Measurements from ENCODE around the gene ZNF668. TPM values are rescaled to one million over a fixed set of nuclear protein-coding genes. Genes with fewer than 3 reads are reported as not detected.
A peak's percentile ranks its signal among the peaks of the same experiment; 100 is the strongest.

The ZNF668 gene
- total and polyA plus RNA-seq, 2 of the 13 experiments (the other 11 are each of a cell fraction or from before 2014, with no cell fraction given): 3.8 to 9.8 TPM

GRCh38 chr16:31108035-31108793 lies 34.2 kb upstream of the ZNF668 start, which contains the start of gene BCKDK (continued):
- TF ChIP-seq DPF2 (CRISPR knock-in tag; IDR thresholded peaks at IDR 0.05; ENCODE audit: borderline replicate concordance, low read depth) (0 out of 2 replicates have a peak, but pooled peaks have one; percentile 30), ZNF205 (CRISPR knock-in tag; IDR thresholded peaks at IDR 0.05) (peak; percentile 27; the same call in 1 of the 2 replicates), KDM5B (CRISPR knock-in tag; IDR thresholded peaks at IDR 0.05; ENCODE audit: borderline replicate concordance) (peak; percentile 90), TEAD3 (CRISPR knock-in tag; optimal IDR thresholded peaks at IDR 0.05; ENCODE audit: borderline replicate concordance) (peak; percentile 58), ARHGAP35 (CRISPR knock-in tag; IDR thresholded peaks at IDR 0.05; ENCODE audit: borderline replicate concordance) (peak; percentile 95), SMAD1 (CRISPR knock-in tag; IDR thresholded peaks at IDR 0.05; ENCODE audit: borderline replicate concordance, low read depth) (peak; percentile 48; the same call in 1 of the 2 replicates), SRY (CRISPR knock-in tag; IDR thresholded peaks at IDR 0.05) (peak; percentile 73), MAZ (IDR thresholded peaks at IDR 0.05; ENCODE audit: borderline replicate concordance, low read depth, low read length) (peak; percentile 36; the same call in 1 of the 2 replicates), MAZ (CRISPR knock-in tag; IDR thresholded peaks at IDR 0.05; ENCODE audit: low read depth) (peak; percentile 61; the same call in 1 of the 2 replicates), FIP1L1 (IDR thresholded peaks at IDR 0.05; ENCODE audit: borderline replicate concordance, insufficient read depth, low read depth, low read length) (0 out of 2 replicates have a peak, but pooled peaks have one; percentile 59), SYNCRIP (IDR thresholded peaks at IDR 0.05; ENCODE audit: insufficient read depth, low read depth, low read length) (no peak), ZNF616 (CRISPR knock-in tag; IDR thresholded peaks at IDR 0.05; ENCODE audit: low read depth) (0 out of 2 replicates have a peak, but pooled peaks have one; percentile 60), HES4 (CRISPR knock-in tag; IDR thresholded peaks at IDR 0.05; ENCODE audit: borderline replicate concordance) (peak; percentile 92; the same call in 1 of the 2 replicates), ATF4 (CRISPR knock-in tag; IDR thresholded peaks at IDR 0.05) (no peak), SUZ12 (IDR thresholded peaks at IDR 0.05; ENCODE audit: low read depth, low read length) (peak; percentile 69), DR1 (CRISPR knock-in tag; IDR thresholded peaks at IDR 0.05) (0 out of 2 replicates have a peak, but pooled peaks have one; percentile 33), ZNF335 (CRISPR knock-in tag; IDR thresholded peaks at IDR 0.05) (0 out of 2 replicates have a peak, but pooled peaks have one; percentile 53), CREM (IDR thresholded peaks at IDR 0.05) (peak; percentile 77; the same call in 1 of the 2 replicates), CREM (CRISPR knock-in tag; IDR thresholded peaks at IDR 0.05) (0 out of 2 replicates have a peak, but pooled peaks have one; percentile 25), IRF2 (CRISPR knock-in tag; IDR thresholded peaks at IDR 0.05) (peak; percentile 93)
- TF ChIP-seq, protein P1, sequence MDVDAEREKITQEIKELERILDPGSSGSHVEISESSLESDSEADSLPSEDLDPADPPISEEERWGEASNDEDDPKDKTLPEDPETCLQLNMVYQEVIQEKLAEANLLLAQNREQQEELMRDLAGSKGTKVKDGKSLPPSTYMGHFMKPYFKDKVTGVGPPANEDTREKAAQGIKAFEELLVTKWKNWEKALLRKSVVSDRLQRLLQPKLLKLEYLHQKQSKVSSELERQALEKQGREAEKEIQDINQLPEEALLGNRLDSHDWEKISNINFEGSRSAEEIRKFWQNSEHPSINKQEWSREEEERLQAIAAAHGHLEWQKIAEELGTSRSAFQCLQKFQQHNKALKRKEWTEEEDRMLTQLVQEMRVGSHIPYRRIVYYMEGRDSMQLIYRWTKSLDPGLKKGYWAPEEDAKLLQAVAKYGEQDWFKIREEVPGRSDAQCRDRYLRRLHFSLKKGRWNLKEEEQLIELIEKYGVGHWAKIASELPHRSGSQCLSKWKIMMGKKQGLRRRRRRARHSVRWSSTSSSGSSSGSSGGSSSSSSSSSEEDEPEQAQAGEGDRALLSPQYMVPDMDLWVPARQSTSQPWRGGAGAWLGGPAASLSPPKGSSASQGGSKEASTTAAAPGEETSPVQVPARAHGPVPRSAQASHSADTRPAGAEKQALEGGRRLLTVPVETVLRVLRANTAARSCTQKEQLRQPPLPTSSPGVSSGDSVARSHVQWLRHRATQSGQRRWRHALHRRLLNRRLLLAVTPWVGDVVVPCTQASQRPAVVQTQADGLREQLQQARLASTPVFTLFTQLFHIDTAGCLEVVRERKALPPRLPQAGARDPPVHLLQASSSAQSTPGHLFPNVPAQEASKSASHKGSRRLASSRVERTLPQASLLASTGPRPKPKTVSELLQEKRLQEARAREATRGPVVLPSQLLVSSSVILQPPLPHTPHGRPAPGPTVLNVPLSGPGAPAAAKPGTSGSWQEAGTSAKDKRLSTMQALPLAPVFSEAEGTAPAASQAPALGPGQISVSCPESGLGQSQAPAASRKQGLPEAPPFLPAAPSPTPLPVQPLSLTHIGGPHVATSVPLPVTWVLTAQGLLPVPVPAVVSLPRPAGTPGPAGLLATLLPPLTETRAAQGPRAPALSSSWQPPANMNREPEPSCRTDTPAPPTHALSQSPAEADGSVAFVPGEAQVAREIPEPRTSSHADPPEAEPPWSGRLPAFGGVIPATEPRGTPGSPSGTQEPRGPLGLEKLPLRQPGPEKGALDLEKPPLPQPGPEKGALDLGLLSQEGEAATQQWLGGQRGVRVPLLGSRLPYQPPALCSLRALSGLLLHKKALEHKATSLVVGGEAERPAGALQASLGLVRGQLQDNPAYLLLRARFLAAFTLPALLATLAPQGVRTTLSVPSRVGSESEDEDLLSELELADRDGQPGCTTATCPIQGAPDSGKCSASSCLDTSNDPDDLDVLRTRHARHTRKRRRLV (CRISPR knock-in tag; IDR thresholded peaks at IDR 0.05): no peak
- TF ChIP-seq, protein P2, sequence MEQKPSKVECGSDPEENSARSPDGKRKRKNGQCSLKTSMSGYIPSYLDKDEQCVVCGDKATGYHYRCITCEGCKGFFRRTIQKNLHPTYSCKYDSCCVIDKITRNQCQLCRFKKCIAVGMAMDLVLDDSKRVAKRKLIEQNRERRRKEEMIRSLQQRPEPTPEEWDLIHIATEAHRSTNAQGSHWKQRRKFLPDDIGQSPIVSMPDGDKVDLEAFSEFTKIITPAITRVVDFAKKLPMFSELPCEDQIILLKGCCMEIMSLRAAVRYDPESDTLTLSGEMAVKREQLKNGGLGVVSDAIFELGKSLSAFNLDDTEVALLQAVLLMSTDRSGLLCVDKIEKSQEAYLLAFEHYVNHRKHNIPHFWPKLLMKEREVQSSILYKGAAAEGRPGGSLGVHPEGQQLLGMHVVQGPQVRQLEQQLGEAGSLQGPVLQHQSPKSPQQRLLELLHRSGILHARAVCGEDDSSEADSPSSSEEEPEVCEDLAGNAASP (CRISPR knock-in tag; IDR thresholded peaks at IDR 0.05; ENCODE audit: borderline replicate concordance): peak; percentile 75

Measured in HepG2 (cell line).